RWPE1 (cell line): Measurements from ENCODE around the gene ADAMTS2.

Source experiments
- CTCF ChIA-PET: fragments of 350-600 bp; sonication (Branson Sonifier 250); formaldehyde crosslinking; extraction: SDS; loops from one replicate; lab custom pipeline; 2021; lab: Yijun Ruan, JAX
- POLR2A ChIA-PET: fragments of 400-600 bp; formaldehyde crosslinking; extraction: SDS; loops from one replicate; lab custom pipeline; 2020; ENCODE audit warnings: antibody characterized with exemption; ENCODE audit not compliant: low non-redundant PET; lab: Yijun Ruan, JAX
- DNase-seq: peaks from one replicate; pipeline ENCODE4 v3.0.0; 2012; ENCODE audit warnings: low spot score
- H3K27ac ChIP-seq: fragments of 450-650 bp; 2 replicates; pipeline ENCODE4 v1.5.1; 2017
- CTCF ChIP-seq: fragments of 450-650 bp; conservative IDR thresholded peaks from 2 replicates; pipeline ENCODE4 v1.5.1; 2017; ENCODE audit warnings: low read depth, mild to moderate bottlenecking

The ADAMTS2 gene

GRCh38 chr5:179134511-179134910, 210.8 kb downstream of the ADAMTS2 start:
- no peak overlapping the region for H3K27ac ChIP-seq
- no peak for DNase-seq
- POLR2A ChIA-PET = no interaction called here
- no peak for TF ChIP-seq CTCF
- CTCF ChIA-PET = interaction anchor here (0.6 kb wide), 1 partner anchor 61 kb away, joined by 4 read pairs; no protein-coding TSS in a partner anchor

GRCh38 chr5:179132586-179133355, 212.5 kb downstream of the ADAMTS2 start:
- POLR2A ChIA-PET = no interaction called here
- H3K27ac ChIP-seq = no peak overlapping the region
- TF ChIP-seq CTCF = no peak
- DNase-seq = no peak
- CTCF ChIA-PET = no interaction called here

- POLR2A ChIA-PET = no interaction called here
- CTCF ChIA-PET = interaction anchor here (0.7 kb wide), 1 partner anchor 287 kb away, joined by 3 read pairs; no protein-coding TSS in a partner anchor
- no peak overlapping the region for H3K27ac ChIP-seq
- TF ChIP-seq CTCF = no peak
- no peak for DNase-seq
Observed at GRCh38 chr5:179131886-179132585, 213.2 kb downstream of the ADAMTS2 start.

GRCh38 chr5:179131321-179131835, 213.9 kb downstream of the ADAMTS2 start:
- ChIA-PET POLR2A (no interaction called here), CTCF (interaction anchor here (0.7 kb wide), 1 partner anchor 286 kb away, joined by 3 read pairs; no protein-coding TSS in a partner anchor)
- no peak for TF ChIP-seq CTCF
- DNase-seq = no peak
- H3K27ac ChIP-seq = no peak overlapping the region

- no peak for TF ChIP-seq CTCF
- CTCF ChIA-PET = no interaction called here
- POLR2A ChIA-PET = no interaction called here
- H3K27ac ChIP-seq = no peak overlapping the region
- DNase-seq = no peak
Observed at GRCh38 chr5:179130101-179130681, 215.1 kb downstream of the ADAMTS2 start.

GRCh38 chr5:179129607-179130071, 215.6 kb downstream of the ADAMTS2 start:
- no peak overlapping the region for H3K27ac ChIP-seq
- DNase-seq = no peak
- no peak for TF ChIP-seq CTCF
- POLR2A ChIA-PET = no interaction called here
- CTCF ChIA-PET = interaction anchor here (0.6 kb wide), 1 partner anchor 35 kb away, joined by 3 read pairs; no protein-coding TSS in a partner anchor
